Measurements from ENCODE around the gene ATG13. TPM values are rescaled to one million over a fixed set of nuclear protein-coding genes. Genes with fewer than 3 reads are reported as not detected.

Gene ATG13
- total and polyA plus RNA-seq, 2 of the 8 experiments (the other 6 are each of a cell fraction or from before 2014, with no cell fraction given), result 65.0 to 77.4 TPM

GRCh38 chr11:46698597-46698996 is 81.2 kb downstream of the ATG13 start:
- H3K4me1 ChIP-seq (replicated peaks in 1 of 4; ENCODE audit: control insufficient read depth in 3 of 4, insufficient read depth in 4 of 4, low read length in 3 of 4), result no peaks in the 10 kb centered on the region; a peak in 4 of 7 replicates
- no peaks in the 10 kb centered on the region for H3K79me1 ChIP-seq (ENCODE audit: low read depth, low read length)
- no peak overlapping the region for H2BK12ac ChIP-seq (ENCODE audit: low read depth, low read length)
- no peak overlapping the region for H2BK120ac ChIP-seq (replicated peaks; ENCODE audit: low read depth, low read length)
- H3K27me3 ChIP-seq (replicated peaks in 1 of 4; ENCODE audit: control insufficient read depth in 3 of 4, extremely low read depth in 1 of 4, insufficient read depth in 3 of 4, low read length in 3 of 4), result no peaks in the 10 kb centered on the region
- DNase-seq (ENCODE audit: low read depth in 1 of 2, low spot score in 2 of 2) (no peak), FAIRE-seq (no peak)
- H2AFZ ChIP-seq (ENCODE audit: low read length), result no peak overlapping the region
- 92% methylated on average over 1 of the region's 1 CpG; no CpG with 5 or more reads in 1 of the 2 experiments for WGBS, 2 experiments (ENCODE audit: extremely low coverage in 1 of 2, insufficient coverage in 1 of 2, insufficient read length in 1 of 2, insufficient replicate concordance in 2 of 2, low coverage in 1 of 2, low lambda C conversion rate in 2 of 2, missing lambda C conversion rate in 1 of 2)
- H3K27ac ChIP-seq (ENCODE audit: low read depth, low read length), result no peak overlapping the region
- H2BK15ac ChIP-seq (ENCODE audit: low read length), result no peak overlapping the region
- H2AK5ac ChIP-seq (ENCODE audit: low read depth, low read length), result no peak overlapping the region
- no peak overlapping the region for H4K8ac ChIP-seq (ENCODE audit: extremely low read depth, insufficient read depth, low read length)
- no peak overlapping the region for H3K4ac ChIP-seq (replicated peaks; ENCODE audit: insufficient read length, low read depth, low read length)
- no peak overlapping the region for H2BK20ac ChIP-seq (ENCODE audit: low read length)
- H4K5ac ChIP-seq (ENCODE audit: insufficient read length, low read depth, low read length), result no peak overlapping the region
- peaks cover 0 to 2% of the 10 kb centered on the region in 2 experiments for H4K20me1 ChIP-seq (replicated peaks in 1 of 2; ENCODE audit: control insufficient read depth in 1 of 2, insufficient read depth in 2 of 2, low read length in 2 of 2)
- peaks cover 3 to 16% of the 10 kb centered on the region in 2 experiments; a peak in 2 of 4 replicates for H3K79me2 ChIP-seq (ENCODE audit: control insufficient read depth in 1 of 2, insufficient read depth in 2 of 2, low read length in 2 of 2)
- H3K56ac ChIP-seq (replicated peaks; ENCODE audit: insufficient read length, low read depth, low read length), result no peak overlapping the region
- peaks cover 9% of the 10 kb centered on the region; the same call in 1 of the 2 replicates for H3K23me2 ChIP-seq (ENCODE audit: low read depth, low read length)
- CTCF ChIA-PET (ENCODE audit: partially characterized antibody), result interaction anchor here (0.6 to 2.3 kb wide), 2 partner anchors 24 to 169 kb away, joined by 3 to 5 read pairs; no protein-coding TSS in a partner anchor
- H3K18ac ChIP-seq (ENCODE audit: extremely low read depth, low read length), result no peak overlapping the region
- no peaks in the 10 kb centered on the region for H3K9me3 ChIP-seq (ENCODE audit: insufficient read depth in 2 of 2, low read depth in 1 of 2, low read length in 1 of 2)
- H4K91ac ChIP-seq (replicated peaks; ENCODE audit: insufficient read length, low read length), result no peak overlapping the region
- no peak overlapping the region for H3K23ac ChIP-seq (ENCODE audit: insufficient read length)
- no peak overlapping the region for H2BK5ac ChIP-seq (ENCODE audit: low read depth, low read length)
- no peak overlapping the region for H3K14ac ChIP-seq (ENCODE audit: insufficient read length)
- POLR2A ChIA-PET (ENCODE audit: partially characterized antibody), result interaction anchor here (1.1 to 3.1 kb wide), 3 partner anchors 11 to 27 kb away, joined by 4 to 21 read pairs (median 5); no protein-coding TSS in a partner anchor
- peaks cover 6 to 20% (median 16%) of the 10 kb centered on the region in 4 experiments; a peak in 7 of 8 replicates for H3K36me3 ChIP-seq (ENCODE audit: control insufficient read depth in 2 of 4, insufficient read depth in 4 of 4, low read length in 3 of 4)
- no peak overlapping the region for H3K4me2 ChIP-seq (ENCODE audit: insufficient read depth in 1 of 2, low read depth in 2 of 2, low read length in 2 of 2)
- no peak overlapping the region for H3K4me3 ChIP-seq (ENCODE audit: extremely low read depth in 1 of 4, insufficient read depth in 2 of 4, low read depth in 3 of 4, low read length in 4 of 4)
- no peak overlapping the region for H3K9ac ChIP-seq (replicated peaks in 1 of 4; ENCODE audit: extremely low read depth in 1 of 4, low read depth in 3 of 4, low read length in 3 of 4)
- TF ChIP-seq HDAC2 (IDR thresholded peaks at IDR 0.05; ENCODE audit: borderline replicate concordance in 1 of 2, low read depth in 2 of 2, low read length in 2 of 2) (no peak), BACH1 (IDR thresholded peaks at IDR 0.05; ENCODE audit: low read length) (no peak), RXRA (IDR thresholded peaks at IDR 0.05; ENCODE audit: insufficient read depth, low read depth, low read length) (no peak), POLR2A (IDR thresholded peaks at IDR 0.05; ENCODE audit: control extremely low read depth in 1 of 2, low read depth in 2 of 2, low read length in 2 of 2) (no peak), SP2 (IDR thresholded peaks at IDR 0.05; ENCODE audit: low read length) (no peak), JUND (IDR thresholded peaks at IDR 0.05; ENCODE audit: low read length) (no peak), CTCF (IDR thresholded peaks at IDR 0.05; ENCODE audit: control extremely low read depth in 1 of 3, insufficient read depth in 1 of 3, low read depth in 1 of 3, low read length in 3 of 3) (no peak), TBP (IDR thresholded peaks at IDR 0.05; ENCODE audit: low read depth, low read length) (no peak), CTBP2 (IDR thresholded peaks at IDR 0.05; ENCODE audit: borderline replicate concordance, insufficient read depth, insufficient read length, low read length) (no peak), SIN3A (conservative IDR thresholded peaks at IDR 0.05 in 1 of 2, IDR thresholded peaks at IDR 0.05 in 1 of 2; ENCODE audit: low read depth in 1 of 2, low read length in 2 of 2) (no peak), CEBPB (IDR thresholded peaks at IDR 0.05; ENCODE audit: low read depth, low read length) (no peak)

All from H1 (cell line).